GM19324 (cell line): ENCODE measurements around the gene MYBPC2.
"Not testable (repeated sequence)": the region's sequence is repeated elsewhere in the genome, so short reads cannot be mapped to it uniquely, and the experiment has no call there.

ENCODE experiments used
- ATAC-seq: cut with Tn5 transposase; IDR thresholded peaks from one replicate; pipeline ENCODE4 v1.9.1; 2021; ENCODE audit warnings: mild to moderate bottlenecking, moderate library complexity; ENCODE audit not compliant: unreplicated experiment, low FRiP score

The MYBPC2 gene

GRCh38 chr19:50432221-50433028 lies at the start of gene MYBPC2:
Gene MYBPC2, plus strand, starts transcription at chr19:50432892. Its CDS starts 62 bp downstream, at chr19:50432954.
- ATAC-seq, result no peak

DNA sequence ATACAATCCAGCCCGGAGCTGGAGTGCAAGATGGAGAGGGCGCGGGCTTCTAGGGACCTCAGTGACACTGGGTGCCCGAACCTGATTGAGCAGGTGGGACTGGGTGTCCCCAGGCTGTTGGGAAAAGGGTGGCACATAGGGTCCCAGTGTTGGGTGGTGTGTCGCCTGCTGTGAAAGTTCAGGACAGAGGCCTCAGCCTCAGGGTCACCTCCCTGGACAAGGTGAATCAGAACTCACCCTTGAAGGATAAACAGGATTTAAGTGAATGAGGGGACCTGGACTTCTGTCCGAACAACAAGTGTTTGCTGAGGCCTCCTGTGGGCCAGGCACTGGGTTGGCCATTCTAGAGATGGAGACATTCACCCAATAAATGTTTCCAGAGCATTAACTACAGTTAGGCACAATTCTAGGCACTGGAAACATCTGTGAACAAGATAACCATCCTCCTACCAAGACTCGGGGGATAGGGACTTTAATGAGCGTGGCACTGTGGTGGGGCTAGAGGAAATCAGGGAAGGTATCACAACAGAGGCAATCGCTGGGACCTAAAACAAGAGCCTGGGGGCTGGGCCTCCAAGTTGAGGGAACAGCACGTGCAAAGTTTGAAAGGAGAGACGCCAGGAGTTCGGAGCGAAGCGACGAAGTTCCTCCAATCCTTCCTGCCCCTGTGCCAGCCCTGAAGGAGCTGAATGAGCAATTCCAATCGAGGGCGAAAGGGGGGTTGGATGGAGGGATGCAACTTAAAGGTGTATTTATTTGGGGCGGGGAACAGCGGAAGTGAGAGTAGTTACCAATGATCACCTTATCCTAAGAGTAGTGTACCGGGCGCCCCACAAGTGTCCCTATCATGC lies 49.5 kb upstream of the MYBPC2 start:
- ATAC-seq, result no peak

GRCh38 chr19:50383852-50384684 lies 48.6 kb upstream of the MYBPC2 start, which contains the start of gene POLD1:
Gene POLD1, plus strand, starts transcription at chr19:50384347. Its CDS starts 14,505 bp downstream, at chr19:50398852.
- ATAC-seq, result peak; percentile 90

DNA sequence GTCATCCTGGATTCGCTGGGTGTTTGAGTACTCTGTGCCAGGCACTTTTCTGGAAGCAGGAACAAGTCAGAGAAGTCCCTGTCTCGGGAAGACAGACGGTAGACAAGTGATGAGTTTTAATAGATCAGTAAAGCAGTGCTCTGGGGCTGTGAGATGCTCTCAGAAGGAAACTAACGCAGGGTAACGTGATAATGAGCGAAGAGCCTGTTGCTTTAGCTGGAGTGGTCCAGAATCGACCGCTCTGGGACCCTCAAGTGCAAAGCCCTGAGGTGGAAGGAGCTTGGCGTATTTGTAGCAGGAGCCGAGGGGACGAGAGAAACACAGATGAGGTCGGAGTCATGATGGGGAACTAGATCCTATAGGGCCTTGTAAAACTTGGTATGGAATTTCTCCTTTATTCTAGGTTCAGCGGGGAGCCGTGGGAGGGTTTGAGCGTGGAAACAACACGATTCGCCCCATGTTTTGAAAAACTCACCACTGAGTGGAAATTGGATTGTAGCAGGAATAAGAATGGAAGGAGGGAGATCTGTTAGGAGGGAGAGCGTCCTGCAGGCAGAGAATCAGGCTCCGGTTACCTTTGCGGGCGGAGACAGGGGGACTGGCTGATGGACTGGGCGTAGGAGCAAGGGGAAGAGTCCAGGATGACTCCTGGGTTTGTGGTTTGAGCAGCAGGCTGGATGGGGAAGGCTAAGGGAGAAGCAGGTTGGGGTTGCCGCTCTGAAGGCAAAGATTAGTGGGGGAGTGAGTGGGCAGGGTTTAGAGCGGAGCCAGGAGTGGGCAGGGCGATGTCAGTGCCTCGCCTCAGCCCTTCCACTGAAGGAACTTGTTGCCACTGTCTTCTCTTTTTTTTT lies 47.8 kb upstream of the MYBPC2 start:
- ATAC-seq, result no peak

DNA sequence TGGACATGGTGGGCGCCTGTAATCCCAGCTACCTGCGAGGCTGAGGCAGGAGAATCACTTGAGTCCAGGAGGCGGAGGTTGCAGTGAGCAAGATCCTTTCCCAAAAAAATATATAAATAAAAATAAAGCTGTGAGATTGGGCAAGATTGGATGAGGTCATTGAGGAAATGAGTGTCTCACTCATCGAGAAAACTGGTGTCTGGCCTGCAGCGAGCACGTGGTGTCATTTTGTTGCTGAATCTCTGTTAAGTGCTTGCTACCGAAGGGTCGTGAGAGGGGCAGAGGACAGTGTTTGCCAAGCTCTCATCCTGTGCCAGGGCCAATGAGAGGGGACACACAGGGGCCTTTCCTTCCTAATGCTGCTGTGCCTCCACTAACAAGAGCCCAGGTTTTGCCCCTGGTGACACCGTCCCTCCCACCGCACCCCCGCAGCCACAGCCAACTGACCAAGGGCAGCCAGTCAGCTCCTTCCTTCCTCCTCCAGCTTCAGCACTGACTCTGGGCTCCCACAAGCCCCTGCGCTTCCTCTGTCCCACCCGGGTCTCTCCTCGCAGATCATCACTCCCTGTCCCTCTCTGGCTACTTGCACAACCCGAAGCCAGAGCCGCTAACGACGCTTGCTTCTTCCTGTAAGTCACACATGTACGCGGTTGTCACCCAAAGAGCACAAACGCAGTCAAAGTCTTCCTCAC lies 45.4 kb upstream of the MYBPC2 start:
- ATAC-seq, result no peak

- ATAC-seq, result no peak
These were observed 44.8 kb upstream of the MYBPC2 start for GRCh38 chr19:50387868-50388245.

DNA sequence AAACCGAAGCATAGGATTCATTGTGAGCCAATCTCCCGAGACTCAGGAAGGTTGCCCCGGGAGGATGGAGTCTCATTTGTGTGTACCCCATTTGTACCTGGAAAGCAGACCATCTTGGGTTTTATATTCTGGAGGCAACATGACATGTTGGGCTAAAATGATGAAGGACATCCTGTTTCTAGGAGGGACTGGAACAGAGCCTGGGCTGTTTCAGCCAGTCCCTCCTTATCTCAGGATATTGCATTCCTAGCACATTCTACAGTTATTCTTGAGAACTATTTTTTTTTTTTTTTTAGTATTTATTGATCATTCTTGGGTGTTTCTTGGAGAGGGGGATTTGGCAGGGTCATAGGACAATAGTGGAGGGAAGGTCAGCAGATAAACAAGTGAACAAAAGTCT lies 42.4 kb upstream of the MYBPC2 start:
- not testable (repeated sequence) for ATAC-seq

- not testable (repeated sequence) for ATAC-seq
These were observed 41.7 kb upstream of the MYBPC2 start for GRCh38 chr19:50390952-50391351.

GRCh38 chr19:50392759-50393158 lies 39.9 kb upstream of the MYBPC2 start:
- no peak for ATAC-seq

GRCh38 chr19:50393589-50393988 lies 39.1 kb upstream of the MYBPC2 start:
- ATAC-seq, result no peak

DNA sequence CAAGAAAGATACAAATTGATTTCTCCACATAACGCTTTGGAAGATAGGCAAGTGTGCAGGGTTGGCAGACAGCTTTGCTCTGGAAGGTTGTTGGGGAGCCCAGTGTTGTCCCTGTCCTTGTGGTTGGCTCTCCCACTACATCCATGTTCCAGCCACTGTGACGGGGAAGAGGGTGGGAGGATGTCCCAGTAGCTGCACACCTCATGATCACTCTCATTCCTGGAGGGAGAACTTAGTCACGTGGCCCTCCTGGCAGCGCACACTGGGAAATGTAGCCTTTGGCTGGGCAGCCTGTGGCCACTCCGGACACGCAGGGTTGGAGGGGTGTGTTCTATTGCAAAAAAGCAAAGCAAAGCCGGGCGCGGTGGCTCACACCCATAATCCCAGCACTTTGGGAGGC lies 38.7 kb upstream of the MYBPC2 start:
- ATAC-seq, result no peak

DNA sequence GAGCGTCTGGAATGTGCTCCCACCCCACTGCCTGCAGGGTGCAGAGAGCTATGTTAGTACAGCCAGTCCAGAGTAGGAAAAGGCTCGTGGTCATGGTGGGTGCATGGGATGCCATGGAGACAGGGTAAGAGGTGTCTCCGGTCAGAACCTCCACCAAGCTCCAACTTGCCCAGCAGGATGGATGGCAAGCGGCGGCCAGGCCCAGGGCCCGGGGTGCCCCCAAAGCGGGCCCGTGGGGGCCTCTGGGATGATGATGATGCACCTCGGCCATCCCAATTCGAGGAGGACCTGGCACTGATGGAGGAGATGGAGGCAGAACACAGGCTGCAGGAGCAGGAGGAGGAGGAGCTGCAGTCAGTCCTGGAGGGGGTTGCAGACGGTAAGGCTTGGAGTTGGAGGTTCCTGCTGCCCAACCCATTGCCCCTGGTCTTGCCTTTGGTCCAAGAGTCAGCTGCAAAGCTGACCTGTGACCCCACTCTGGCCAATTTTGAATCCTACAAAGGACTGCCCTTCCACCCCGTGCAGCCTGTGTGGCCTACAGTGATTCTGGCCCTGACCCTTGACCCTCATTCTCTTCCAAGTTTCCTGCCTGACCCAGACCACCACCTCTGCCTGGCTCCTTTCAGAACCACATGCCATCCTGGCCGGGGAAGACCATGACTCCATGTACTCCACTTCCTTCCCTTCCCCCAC lies 33.9 kb upstream of the MYBPC2 start:
- no peak for ATAC-seq

- no peak for ATAC-seq
These were observed 33.3 kb upstream of the MYBPC2 start for GRCh38 chr19:50399368-50399745.

- no peak for ATAC-seq
These were observed 30.9 kb upstream of the MYBPC2 start for GRCh38 chr19:50401605-50402450.

GRCh38 chr19:50402544-50403301 lies 30.0 kb upstream of the MYBPC2 start:
- ATAC-seq, result no peak

DNA sequence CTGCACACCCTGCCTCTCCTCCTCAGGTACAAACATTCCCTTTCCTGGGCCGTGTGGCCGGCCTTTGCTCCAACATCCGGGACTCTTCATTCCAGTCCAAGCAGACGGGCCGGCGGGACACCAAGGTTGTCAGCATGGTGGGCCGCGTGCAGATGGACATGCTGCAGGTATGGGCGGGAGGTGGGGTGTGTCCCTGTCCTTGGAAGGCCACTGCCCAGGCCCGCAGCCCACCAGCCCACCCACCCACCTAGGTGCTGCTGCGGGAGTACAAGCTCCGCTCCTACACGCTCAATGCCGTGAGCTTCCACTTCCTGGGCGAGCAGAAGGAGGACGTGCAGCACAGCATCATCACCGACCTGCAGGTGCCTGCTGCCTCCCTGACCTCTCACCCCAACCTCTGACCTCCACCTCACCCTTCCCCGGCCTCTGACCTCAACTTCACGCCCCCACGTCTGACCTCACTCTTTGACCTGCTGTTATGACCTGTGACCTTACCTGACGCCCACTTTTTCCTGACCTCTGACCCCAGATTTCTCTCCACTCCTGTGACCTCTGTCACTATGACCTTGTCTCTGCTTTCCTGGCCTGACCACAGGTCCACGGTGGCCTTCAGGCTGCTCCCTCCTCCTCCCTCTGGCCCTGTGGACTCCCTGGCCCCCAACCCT lies 26.4 kb upstream of the MYBPC2 start:
- no peak for ATAC-seq
